Neural cell (in vitro differentiated cells): ENCODE measurements around the gene SH3D19. TPM values are rescaled to one million over a fixed set of nuclear protein-coding genes. Genes with fewer than 3 reads are reported as not detected.

Source experiments
- H2AFZ ChIP-seq: fragments of 200-600, 300-800 bp; sonication (generic), shearing (Covaris generic); 2 replicates; pipeline ENCODE4 v1.6.0; 2014; ENCODE audit warnings: low read depth, mild to moderate bottlenecking, antibody characterized with exemption, low read length, moderate library complexity
- H3F3A ChIP-seq: fragments of 200-600 bp; shearing (Covaris generic); 2 replicates; pipeline ENCODE4 v1.6.1; 2016; ENCODE audit warnings: mild to moderate bottlenecking, moderate library complexity, mixed read lengths, antibody characterized with exemption, low read length; ENCODE audit not compliant: insufficient read depth, poor library complexity, severe bottlenecking
- H3K27ac ChIP-seq: fragments of 200-600, 300-800 bp; sonication (generic), shearing (Covaris generic); 2 replicates; pipeline ENCODE4 v1.5.1; 2014; ENCODE audit warnings: mild to moderate bottlenecking, low read length, moderate library complexity
- H3K27me3 ChIP-seq: fragments of 300-800, 200-600 bp; sonication (generic), shearing (Covaris generic); 2 replicates; pipeline ENCODE4 v1.6.0; 2014; ENCODE audit warnings: mild to moderate bottlenecking, low read depth, low read length, moderate library complexity; ENCODE audit not compliant: insufficient read depth
- H3K36me3 ChIP-seq: fragments of 300-800, 200-600 bp; sonication (generic), shearing (Covaris generic); 2 replicates; pipeline ENCODE4 v1.5.1; 2014; ENCODE audit warnings: mild to moderate bottlenecking, antibody characterized with exemption, low read length, moderate library complexity; ENCODE audit not compliant: insufficient read depth
- H3K4me2 ChIP-seq: fragments of 300-800, 200-600 bp; sonication (generic), shearing (Covaris generic); 2 replicates; pipeline ENCODE4 v1.6.0; 2014; ENCODE audit warnings: mild to moderate bottlenecking, low read length
- H3K4me3 ChIP-seq: fragments of 300-800, 200-600 bp; sonication (generic), shearing (Covaris generic); 2 replicates; pipeline ENCODE4 v1.5.1; 2014; ENCODE audit warnings: mild to moderate bottlenecking, low read length, moderate library complexity
- H3K79me2 ChIP-seq: fragments of 200-600 bp; shearing (Covaris generic); replicated peaks from 2 replicates; pipeline ENCODE4 v1.6.0; 2014; ENCODE audit warnings: mild to moderate bottlenecking, low read length, moderate library complexity; ENCODE audit not compliant: insufficient read depth
- H3K9ac ChIP-seq: fragments of 300-800, 200-600 bp; sonication (generic), shearing (Covaris generic); 2 replicates; pipeline ENCODE4 v1.6.1; 2016; ENCODE audit warnings: mild to moderate bottlenecking, low read length, mixed read lengths
- H3K9me2 ChIP-seq: fragments of 200-600 bp; shearing (Covaris generic); 2 replicates; pipeline ENCODE4 v1.6.1; 2016; ENCODE audit warnings: mild to moderate bottlenecking, low read length, mixed read lengths; ENCODE audit not compliant: insufficient read depth
- H3K9me3 ChIP-seq: fragments of 200-600, 300-800 bp; sonication (generic), shearing (Covaris generic); 2 replicates; pipeline ENCODE4 v1.6.1; 2016; ENCODE audit warnings: mild to moderate bottlenecking, mixed run types, low read length, moderate library complexity, mixed read lengths
- H4K20me1 ChIP-seq: fragments of 200-600 bp; shearing (Covaris generic); 2 replicates; pipeline ENCODE4 v1.6.1; 2016; ENCODE audit warnings: mild to moderate bottlenecking, mixed run types; ENCODE audit not compliant: insufficient read depth
- EP300 ChIP-seq: fragments of 450-650 bp; conservative IDR thresholded peaks from 2 replicates; pipeline ENCODE4 v1.6.1; 2014; ENCODE audit warnings: antibody characterized with exemption, mild to moderate bottlenecking, moderate library complexity; ENCODE audit not compliant: poor library complexity, severe bottlenecking
- EZH2 ChIP-seq: fragments of 200-600, 300-800 bp; shearing (Covaris generic), sonication (generic); IDR thresholded peaks from 2 replicates; pipeline ENCODE4 v1.6.1; 2014; ENCODE audit warnings: antibody characterized with exemption, low read length, borderline replicate concordance, mild to moderate bottlenecking; ENCODE audit not compliant: insufficient read depth, poor library complexity, severe bottlenecking
- MXI1 ChIP-seq: fragments of 450-650 bp; conservative IDR thresholded peaks from 2 replicates; pipeline ENCODE4 v1.6.1; 2014; ENCODE audit warnings: antibody characterized with exemption, mild to moderate bottlenecking; ENCODE audit not compliant: poor library complexity, severe bottlenecking
- POLR2AphosphoS5 ChIP-seq: IDR thresholded peaks from 2 replicates; pipeline ENCODE4 v1.6.1; 2012
- RAD21 ChIP-seq: fragments of 450-650 bp; conservative IDR thresholded peaks from 2 replicates; pipeline ENCODE4 v1.6.1; 2014; ENCODE audit warnings: antibody characterized with exemption, mild to moderate bottlenecking, moderate library complexity
- REST ChIP-seq: IDR thresholded peaks from 2 replicates; pipeline ENCODE4 v1.6.1; 2012; ENCODE audit warnings: borderline replicate concordance
- SMC3 ChIP-seq: fragments of 450-650 bp; conservative IDR thresholded peaks from 2 replicates; pipeline ENCODE4 v1.6.1; 2014; ENCODE audit warnings: antibody characterized with exemption, mild to moderate bottlenecking, moderate library complexity; ENCODE audit not compliant: poor library complexity
- TAF1 ChIP-seq: IDR thresholded peaks from 2 replicates; pipeline ENCODE4 v1.6.1; 2012; ENCODE audit warnings: low read depth
- polyA plus RNA-seq: library from polyadenylated mRNA; depleted of rRNA; stranded (reverse); fragments of >200 nt; gene quantifications from 2 replicates; pipeline ENCODE4 v1.2.3, GENCODE V29; 2014
- TF ChIP-seq, protein P1 (sequence below): fragments of 450-650 bp; IDR thresholded peaks from 2 replicates; pipeline ENCODE4 v1.5.1; 2014; ENCODE audit warnings: antibody characterized with exemption, mild to moderate bottlenecking, moderate library complexity; ENCODE audit not compliant: poor library complexity, severe bottlenecking

SH3D19 gene
- polyA plus RNA-seq, 1 donor from 2014 or later, result 0.46 TPM

GRCh38 chr4:151304755-151305154 is 20.6 kb downstream of the SH3D19 start (continued):
- TF ChIP-seq TAF1, result no peak
- TF ChIP-seq MXI1, result no peak
- TF ChIP-seq EZH2, result no peak

DNA sequence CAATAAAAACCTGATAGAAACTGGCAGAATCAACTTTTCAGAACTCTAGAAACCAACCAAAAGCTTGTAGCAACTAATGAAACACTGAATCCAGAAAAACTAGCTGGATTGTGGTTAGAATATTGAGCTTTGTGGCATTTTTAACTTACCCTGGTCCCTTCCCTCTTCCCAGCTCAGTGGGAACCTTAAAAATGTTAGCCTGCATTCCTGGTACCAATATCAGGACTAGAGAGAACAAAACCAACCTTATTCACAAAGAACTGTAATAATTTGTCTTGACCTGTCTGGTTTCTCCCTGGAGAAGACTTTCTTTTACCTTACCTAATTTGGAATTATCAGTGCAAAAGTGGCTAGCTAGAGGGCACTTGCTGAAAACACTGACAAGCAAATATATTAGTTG is 21.2 kb downstream of the SH3D19 start:
- Histone ChIP-seq H3F3A (no peaks in the 10 kb centered on the region), H3K4me3 (no peak overlapping the region), H3K79me2 (no peaks in the 10 kb centered on the region), H3K9ac (no peak overlapping the region), H3K36me3 (no peaks in the 10 kb centered on the region), H3K27me3 (no peaks in the 10 kb centered on the region), H2AFZ (no peak overlapping the region), H3K4me2 (no peak overlapping the region), H3K9me2 (no peaks in the 10 kb centered on the region), H3K9me3 (no peaks in the 10 kb centered on the region), H4K20me1 (no peaks in the 10 kb centered on the region), H3K27ac (no peak overlapping the region)
- TF ChIP-seq TAF1 (no peak), SMC3 (no peak), EZH2 (no peak), REST (no peak), RAD21 (no peak), POLR2AphosphoS5 (no peak), MXI1 (no peak), EP300 (no peak)
- TF ChIP-seq, protein P1, sequence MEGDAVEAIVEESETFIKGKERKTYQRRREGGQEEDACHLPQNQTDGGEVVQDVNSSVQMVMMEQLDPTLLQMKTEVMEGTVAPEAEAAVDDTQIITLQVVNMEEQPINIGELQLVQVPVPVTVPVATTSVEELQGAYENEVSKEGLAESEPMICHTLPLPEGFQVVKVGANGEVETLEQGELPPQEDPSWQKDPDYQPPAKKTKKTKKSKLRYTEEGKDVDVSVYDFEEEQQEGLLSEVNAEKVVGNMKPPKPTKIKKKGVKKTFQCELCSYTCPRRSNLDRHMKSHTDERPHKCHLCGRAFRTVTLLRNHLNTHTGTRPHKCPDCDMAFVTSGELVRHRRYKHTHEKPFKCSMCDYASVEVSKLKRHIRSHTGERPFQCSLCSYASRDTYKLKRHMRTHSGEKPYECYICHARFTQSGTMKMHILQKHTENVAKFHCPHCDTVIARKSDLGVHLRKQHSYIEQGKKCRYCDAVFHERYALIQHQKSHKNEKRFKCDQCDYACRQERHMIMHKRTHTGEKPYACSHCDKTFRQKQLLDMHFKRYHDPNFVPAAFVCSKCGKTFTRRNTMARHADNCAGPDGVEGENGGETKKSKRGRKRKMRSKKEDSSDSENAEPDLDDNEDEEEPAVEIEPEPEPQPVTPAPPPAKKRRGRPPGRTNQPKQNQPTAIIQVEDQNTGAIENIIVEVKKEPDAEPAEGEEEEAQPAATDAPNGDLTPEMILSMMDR, result no peak

GRCh38 chr4:151302432-151302831 is 23.0 kb downstream of the SH3D19 start:
- H3K36me3 ChIP-seq, result no peaks in the 10 kb centered on the region
- H2AFZ ChIP-seq, result no peak overlapping the region
- H3K4me3 ChIP-seq, result no peak overlapping the region
- no peak overlapping the region for H3K4me2 ChIP-seq
- no peaks in the 10 kb centered on the region for H3F3A ChIP-seq
- H3K27me3 ChIP-seq, result no peaks in the 10 kb centered on the region
- H3K9ac ChIP-seq, result no peak overlapping the region
- no peaks in the 10 kb centered on the region for H3K9me2 ChIP-seq
- H4K20me1 ChIP-seq, result no peaks in the 10 kb centered on the region
- H3K79me2 ChIP-seq, result no peaks in the 10 kb centered on the region
- no peak overlapping the region for H3K27ac ChIP-seq
- H3K9me3 ChIP-seq, result no peaks in the 10 kb centered on the region
- TF ChIP-seq POLR2AphosphoS5 (no peak), RAD21 (no peak), SMC3 (no peak), REST (no peak), MXI1 (no peak)
